ENCODE data around the gene IFNE. TPM values are rescaled to one million over a fixed set of nuclear protein-coding genes. Genes with fewer than 3 reads are reported as not detected.
"Not testable (repeated sequence)": the region's sequence is repeated elsewhere in the genome, so short reads cannot be mapped to it uniquely, and the experiment has no call there.

Gene IFNE
- total RNA-seq, 2 experiments from 2014 or later, result not detected

GRCh38 chr9:21477466-21477865 is 4.6 kb downstream of the IFNE start:
- intact Hi-C loops (cut with micrococcal nuclease), result no loop called here
- no peak overlapping the region for H3K4me3 Mint-ChIP-seq
- no peaks in the 10 kb centered on the region for H3K27me3 Mint-ChIP-seq (ENCODE audit: low read depth)
- H3K27ac Mint-ChIP-seq, result no peak overlapping the region
- CTCF ChIA-PET, result interaction anchor here (1.0 kb wide), 1 partner anchor 9 kb away, joined by 3 read pairs; no protein-coding TSS in a partner anchor
- H3K9me3 Mint-ChIP-seq, result no peaks in the 10 kb centered on the region
- no peak for DNase-seq
- H3K4me1 Mint-ChIP-seq (ENCODE audit: low read depth), result peaks cover 4% of the 10 kb centered on the region
- H3K36me3 Mint-ChIP-seq (ENCODE audit: low read depth), result no peaks in the 10 kb centered on the region

- no peaks in the 10 kb centered on the region for H3K9me3 Mint-ChIP-seq
- DNase-seq, result no peak
- CTCF ChIA-PET, result interaction anchor here (0.8 to 1.2 kb wide), 3 partner anchors 39 to 317 kb away, joined by 3 to 4 read pairs (median 3); no protein-coding TSS in a partner anchor
- no peaks in the 10 kb centered on the region for H3K36me3 Mint-ChIP-seq (ENCODE audit: low read depth)
- intact Hi-C loops (cut with micrococcal nuclease), result no loop called here
- no peak overlapping the region for H3K4me3 Mint-ChIP-seq
- no peaks in the 10 kb centered on the region for H3K27me3 Mint-ChIP-seq (ENCODE audit: low read depth)
- H3K27ac Mint-ChIP-seq, result no peak overlapping the region
- H3K4me1 Mint-ChIP-seq (ENCODE audit: low read depth), result peaks cover 2% of the 10 kb centered on the region
Observed at GRCh38 chr9:21473236-21473635, 8.9 kb downstream of the IFNE start.

- Mint-ChIP-seq H3K27ac (no peak overlapping the region), H3K27me3 (ENCODE audit: low read depth) (no peaks in the 10 kb centered on the region), H3K4me3 (no peak overlapping the region), H3K36me3 (ENCODE audit: low read depth) (no peaks in the 10 kb centered on the region), H3K9me3 (no peaks in the 10 kb centered on the region), H3K4me1 (ENCODE audit: low read depth) (peaks cover 2% of the 10 kb centered on the region)
- DNase-seq, result no peak
- CTCF ChIA-PET, result interaction anchor here (3.0 kb wide), 1 partner anchor 36 kb away, joined by 11 read pairs; no protein-coding TSS in a partner anchor
- intact Hi-C loops (cut with micrococcal nuclease), result no loop called here
Observed at GRCh38 chr9:21470126-21470525, 12.0 kb downstream of the IFNE start.

- CTCF ChIA-PET, result interaction anchor here (0.6 to 4.8 kb wide), 37 partner anchors 10 to 982 kb away, joined by 3 to 45 read pairs (median 4); no protein-coding TSS in a partner anchor
- H3K36me3 Mint-ChIP-seq (ENCODE audit: low read depth), result peaks cover 3% of the 10 kb centered on the region
- H3K27me3 Mint-ChIP-seq (ENCODE audit: low read depth), result no peaks in the 10 kb centered on the region
- no peak overlapping the region for H3K4me3 Mint-ChIP-seq
- intact Hi-C loops (cut with micrococcal nuclease), result loop anchor here (1.0 to 10.0 kb wide), 5 partner anchors 91 to 776 kb away; no protein-coding TSS in a partner anchor
- peaks cover 2% of the 10 kb centered on the region for H3K4me1 Mint-ChIP-seq (ENCODE audit: low read depth)
- DNase-seq, result no peak
- no peak overlapping the region for H3K27ac Mint-ChIP-seq
- peaks cover 15% of the 10 kb centered on the region for H3K9me3 Mint-ChIP-seq
Observed at GRCh38 chr9:21465859-21466518, 16.1 kb downstream of the IFNE start.

GRCh38 chr9:21465138-21465537 is 17.0 kb downstream of the IFNE start:
- intact Hi-C loops (cut with micrococcal nuclease), result loop anchor here (5.0 to 10.0 kb wide), 3 partner anchors 92 to 777 kb away; no protein-coding TSS in a partner anchor
- no peaks in the 10 kb centered on the region for H3K27me3 Mint-ChIP-seq (ENCODE audit: low read depth)
- CTCF ChIA-PET, result interaction anchor here (0.8 to 4.8 kb wide), 16 partner anchors 9 to 329 kb away, joined by 3 to 45 read pairs (median 6); no protein-coding TSS in a partner anchor

GRCh38 chr9:21461377-21461776 is 20.7 kb downstream of the IFNE start:
- Mint-ChIP-seq H3K9me3 (peaks cover 15% of the 10 kb centered on the region), H3K4me3 (no peak overlapping the region)
- intact Hi-C loops (cut with micrococcal nuclease), result loop anchor here (10.0 kb wide), 1 partner anchor 573 kb away; no protein-coding TSS in a partner anchor

More at GRCh38 chr9:21465138-21465537, 17.0 kb downstream of the IFNE start:
- Mint-ChIP-seq H3K4me1 (ENCODE audit: low read depth) (peaks cover 2% of the 10 kb centered on the region), H3K9me3 (peaks cover 15% of the 10 kb centered on the region), H3K36me3 (ENCODE audit: low read depth) (peaks cover 3% of the 10 kb centered on the region), H3K4me3 (no peak overlapping the region), H3K27ac (no peak overlapping the region)
- DNase-seq, result no peak

GRCh38 chr9:21455320-21455719 is 26.8 kb downstream of the IFNE start:
- Mint-ChIP-seq H3K36me3 (ENCODE audit: low read depth) (no peaks in the 10 kb centered on the region), H3K27ac (no peak overlapping the region), H3K4me1 (ENCODE audit: low read depth) (no peaks in the 10 kb centered on the region), H3K27me3 (ENCODE audit: low read depth) (no peaks in the 10 kb centered on the region), H3K9me3 (no peaks in the 10 kb centered on the region), H3K4me3 (no peak overlapping the region)
- peak; percentile 32 for DNase-seq
- CTCF ChIA-PET, result interaction anchor here (0.6 to 5.3 kb wide), 19 partner anchors 8 to 339 kb away, joined by 3 to 28 read pairs (median 4); partner anchors contain the start of gene KLHL9
- intact Hi-C loops (cut with micrococcal nuclease), result loop anchor here (1.0 to 5.0 kb wide), 5 partner anchors 21 to 258 kb away; no protein-coding TSS in a partner anchor

More at GRCh38 chr9:21461377-21461776, 20.7 kb downstream of the IFNE start:
- no peak for DNase-seq
- CTCF ChIA-PET, result interaction anchor here (1.2 to 2.2 kb wide), 3 partner anchors 27 to 329 kb away, joined by 4 to 11 read pairs (median 6); no protein-coding TSS in a partner anchor
- H3K4me1 Mint-ChIP-seq (ENCODE audit: low read depth), result peaks cover 2% of the 10 kb centered on the region
- H3K27me3 Mint-ChIP-seq (ENCODE audit: low read depth), result no peaks in the 10 kb centered on the region
- no peak overlapping the region for H3K27ac Mint-ChIP-seq
- peaks cover 3% of the 10 kb centered on the region for H3K36me3 Mint-ChIP-seq (ENCODE audit: low read depth)

- Mint-ChIP-seq H3K36me3 (ENCODE audit: low read depth) (no peaks in the 10 kb centered on the region), H3K27me3 (ENCODE audit: low read depth) (no peaks in the 10 kb centered on the region), H3K27ac (no peak overlapping the region), H3K4me3 (no peak overlapping the region), H3K4me1 (ENCODE audit: low read depth) (no peaks in the 10 kb centered on the region), H3K9me3 (no peaks in the 10 kb centered on the region)
- CTCF ChIA-PET, result interaction anchor here (0.6 to 5.3 kb wide), 13 partner anchors 10 to 931 kb away, joined by 3 to 28 read pairs (median 6); no protein-coding TSS in a partner anchor
- intact Hi-C loops (cut with micrococcal nuclease), result loop anchor here (2.0 kb wide), 1 partner anchor 125 kb away; no protein-coding TSS in a partner anchor
- no peak for DNase-seq
Observed at GRCh38 chr9:21454149-21454548, 28.0 kb downstream of the IFNE start.

GRCh38 chr9:21452681-21453080 is 29.4 kb downstream of the IFNE start:
- H3K4me1 Mint-ChIP-seq (ENCODE audit: low read depth), result no peaks in the 10 kb centered on the region
- H3K36me3 Mint-ChIP-seq (ENCODE audit: low read depth), result no peaks in the 10 kb centered on the region
- no peak for DNase-seq
- H3K27me3 Mint-ChIP-seq (ENCODE audit: low read depth), result no peaks in the 10 kb centered on the region
- H3K9me3 Mint-ChIP-seq, result no peaks in the 10 kb centered on the region
- no peak overlapping the region for H3K27ac Mint-ChIP-seq
- CTCF ChIA-PET, result interaction anchor here (1.0 to 5.3 kb wide), 6 partner anchors 17 to 217 kb away, joined by 3 to 28 read pairs (median 6); no protein-coding TSS in a partner anchor
- H3K4me3 Mint-ChIP-seq, result no peak overlapping the region
- intact Hi-C loops (cut with micrococcal nuclease), result no loop called here

GRCh38 chr9:21450733-21451394 is 31.2 kb downstream of the IFNE start:
- H3K4me3 Mint-ChIP-seq, result no peak overlapping the region
- no peak overlapping the region for H3K27ac Mint-ChIP-seq
- intact Hi-C loops (cut with micrococcal nuclease), result no loop called here
- CTCF ChIA-PET, result no interaction called here
- no peaks in the 10 kb centered on the region for H3K4me1 Mint-ChIP-seq (ENCODE audit: low read depth)
- H3K36me3 Mint-ChIP-seq (ENCODE audit: low read depth), result no peaks in the 10 kb centered on the region
- no peaks in the 10 kb centered on the region for H3K27me3 Mint-ChIP-seq (ENCODE audit: low read depth)
- no peaks in the 10 kb centered on the region for H3K9me3 Mint-ChIP-seq
- no peak for DNase-seq

- H3K4me3 Mint-ChIP-seq; H3K36me3 Mint-ChIP-seq (ENCODE audit: low read depth); H3K4me1 Mint-ChIP-seq (ENCODE audit: low read depth); H3K9me3 Mint-ChIP-seq; H3K27me3 Mint-ChIP-seq (ENCODE audit: low read depth); CTCF ChIA-PET; intact Hi-C loops (cut with micrococcal nuclease); H3K27ac Mint-ChIP-seq; DNase-seq: not testable (repeated sequence)
Observed at GRCh38 chr9:21449312-21449711, 32.8 kb downstream of the IFNE start.

Data from activated naive CD4-positive, alpha-beta T cell treated with anti-CD3 and anti-CD28 coated beads for 36 hours (primary cell).